GM18907 (cell line): ENCODE results near the gene TRAF5.
A peak's percentile ranks its signal among the peaks of the same experiment; 100 is the strongest.
"Not testable (repeated sequence)": the region's sequence is repeated elsewhere in the genome, so short reads cannot be mapped to it uniquely, and the experiment has no call there.

Source experiments
- ATAC-seq: cut with Tn5 transposase; IDR thresholded peaks from one replicate; pipeline ENCODE4 v1.9.1; 2021; ENCODE audit warnings: mild to moderate bottlenecking, moderate library complexity; ENCODE audit not compliant: unreplicated experiment

TRAF5 gene

DNA sequence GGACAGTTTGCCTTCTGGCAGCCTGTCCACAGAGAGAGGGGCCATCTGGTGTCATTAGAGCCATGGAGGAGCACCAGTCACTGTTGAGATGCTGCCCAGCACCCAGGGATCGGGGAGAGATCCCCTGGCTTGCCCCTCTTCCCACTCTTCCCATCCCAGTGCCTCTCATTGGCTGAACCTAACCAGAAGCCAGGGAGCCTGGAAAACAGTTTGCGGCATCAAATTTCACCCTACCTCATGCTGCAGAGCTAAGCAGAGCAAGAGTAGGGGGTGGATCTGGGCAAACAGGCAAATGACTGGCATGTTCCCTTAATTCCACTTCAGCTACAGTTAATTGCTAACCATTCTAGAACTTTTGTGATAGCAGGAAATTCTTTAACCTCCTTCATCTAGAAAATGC lies 19.1 kb downstream of the TRAF5 start:
- ATAC-seq = no peak

GRCh38 chr1:211347077-211347844 lies 20.6 kb downstream of the TRAF5 start:
- ATAC-seq = no peak

- ATAC-seq = no peak
Measured at GRCh38 chr1:211348547-211348946, 21.9 kb downstream of the TRAF5 start.

- no peak for ATAC-seq
Measured at GRCh38 chr1:211349741-211350140, 23.1 kb downstream of the TRAF5 start.

DNA sequence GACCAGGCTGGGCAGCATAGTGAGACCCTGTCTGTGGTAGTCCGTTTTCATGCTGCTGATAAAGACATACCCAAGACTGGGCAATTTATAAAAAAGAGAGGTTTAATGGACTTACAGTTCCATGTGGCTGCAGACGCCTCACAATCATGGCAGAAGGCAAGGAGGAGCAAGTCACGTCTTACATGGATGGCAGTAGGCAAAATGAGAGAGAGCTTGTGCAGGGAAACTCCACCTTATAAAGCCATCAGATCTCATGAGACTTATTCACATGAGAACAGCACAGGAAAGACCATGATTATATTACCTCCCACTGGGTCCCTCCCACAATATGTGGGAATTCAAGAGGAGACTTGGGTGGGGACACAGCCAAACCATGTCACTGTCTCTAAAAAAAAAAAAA lies 25.4 kb downstream of the TRAF5 start:
- not testable (repeated sequence) for ATAC-seq

GRCh38 chr1:211352465-211352864 lies 25.8 kb downstream of the TRAF5 start:
- ATAC-seq = no peak

DNA sequence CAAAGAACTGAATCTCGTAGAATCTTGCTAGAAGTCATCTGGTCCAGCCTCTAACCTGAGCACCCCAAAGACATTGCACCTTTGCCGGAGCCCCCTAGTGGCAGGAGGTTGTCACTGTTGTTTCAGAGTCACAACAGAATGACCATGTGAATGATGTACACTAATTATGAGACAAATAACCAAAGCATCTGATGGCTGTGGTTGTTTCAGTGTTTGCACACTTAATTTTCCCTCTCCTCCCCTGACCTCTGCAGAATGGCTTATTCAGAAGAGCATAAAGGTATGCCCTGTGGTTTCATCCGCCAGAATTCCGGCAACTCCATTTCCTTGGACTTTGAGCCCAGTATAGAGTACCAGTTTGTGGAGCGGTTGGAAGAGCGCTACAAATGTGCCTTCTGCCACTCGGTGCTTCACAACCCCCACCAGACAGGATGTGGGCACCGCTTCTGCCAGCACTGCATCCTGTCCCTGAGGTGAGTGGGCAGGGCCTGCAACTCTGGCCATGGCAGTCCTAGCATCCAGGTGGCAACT lies 26.4 kb downstream of the TRAF5 start:
- peak; percentile 77 for ATAC-seq

DNA sequence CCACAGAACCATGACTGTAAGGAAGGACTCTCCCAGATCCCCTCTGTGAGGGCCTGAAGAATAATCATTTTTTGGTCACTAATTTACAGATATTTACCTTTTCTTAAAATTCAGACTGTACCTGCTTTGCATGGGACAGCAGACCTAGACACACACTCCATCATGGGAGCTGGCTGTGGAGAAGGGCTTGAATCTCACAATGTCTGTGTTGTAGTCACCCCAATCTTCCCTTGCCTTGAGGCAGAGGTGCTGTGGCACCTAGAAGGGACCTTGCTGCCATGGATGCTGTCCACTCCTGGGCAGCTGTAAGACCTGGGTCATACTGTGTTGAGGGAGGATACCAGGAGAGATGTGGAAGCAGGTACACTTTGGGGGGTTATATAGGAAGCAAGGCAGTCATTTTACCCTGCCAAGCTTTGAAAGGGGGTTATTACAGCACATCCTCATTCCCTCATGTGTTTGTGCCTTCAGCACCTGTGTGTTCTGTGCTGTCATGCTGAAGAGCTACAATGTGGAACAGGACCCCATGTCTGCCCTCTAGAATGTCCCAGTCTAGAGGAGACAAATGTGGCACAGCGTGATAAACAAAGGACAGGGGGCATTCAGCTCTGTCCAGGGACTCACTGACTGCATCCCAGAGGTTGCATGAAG lies 27.1 kb downstream of the TRAF5 start:
- peak; percentile 2 for ATAC-seq

DNA sequence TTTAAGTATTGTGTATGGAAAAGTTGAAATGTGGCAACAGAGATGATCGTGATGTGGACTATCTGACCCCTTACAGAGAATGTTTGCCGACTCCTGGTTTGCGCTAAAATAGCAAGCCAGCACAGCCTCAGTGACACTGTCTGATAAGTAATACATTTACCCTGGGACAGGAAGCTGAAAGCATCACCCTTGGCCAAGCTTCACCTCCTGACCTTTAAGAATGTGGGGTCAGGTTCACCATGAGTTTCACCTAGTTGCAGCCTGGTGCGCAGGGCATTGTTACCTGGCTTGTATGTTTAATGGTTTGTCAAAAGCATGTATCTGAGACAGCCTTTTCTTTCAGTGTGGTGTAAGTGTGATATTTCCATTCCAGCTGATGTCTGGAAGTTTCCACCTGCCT lies 29.2 kb downstream of the TRAF5 start:
- no peak for ATAC-seq

GRCh38 chr1:211356723-211357407 lies 30.2 kb downstream of the TRAF5 start:
- ATAC-seq = no peak

- ATAC-seq = no peak
Measured at GRCh38 chr1:211358685-211359084, 32.1 kb downstream of the TRAF5 start.

GRCh38 chr1:211359876-211360275 lies 33.2 kb downstream of the TRAF5 start:
- no peak for ATAC-seq

- ATAC-seq = no peak
Measured at GRCh38 chr1:211361202-211361601, 34.6 kb downstream of the TRAF5 start.

DNA sequence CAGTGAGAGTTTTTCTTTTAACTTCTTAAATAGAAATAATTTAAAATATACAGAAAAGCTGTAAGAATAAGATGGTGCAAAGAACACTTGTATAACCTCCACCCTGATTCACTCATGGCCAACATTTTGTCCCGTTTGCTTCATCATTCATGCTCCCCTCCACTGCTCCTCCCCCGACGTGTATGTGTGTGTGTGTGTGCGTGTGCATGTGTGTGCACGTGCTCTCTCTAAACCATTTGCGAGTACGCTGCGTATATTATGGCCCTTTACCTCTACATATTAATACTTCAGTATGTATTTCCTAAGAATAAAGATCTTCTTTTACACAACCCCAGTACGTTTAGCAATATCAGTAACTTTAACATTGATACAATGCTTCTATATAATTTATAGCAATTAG lies 43.0 kb downstream of the TRAF5 start:
- ATAC-seq = no peak

DNA sequence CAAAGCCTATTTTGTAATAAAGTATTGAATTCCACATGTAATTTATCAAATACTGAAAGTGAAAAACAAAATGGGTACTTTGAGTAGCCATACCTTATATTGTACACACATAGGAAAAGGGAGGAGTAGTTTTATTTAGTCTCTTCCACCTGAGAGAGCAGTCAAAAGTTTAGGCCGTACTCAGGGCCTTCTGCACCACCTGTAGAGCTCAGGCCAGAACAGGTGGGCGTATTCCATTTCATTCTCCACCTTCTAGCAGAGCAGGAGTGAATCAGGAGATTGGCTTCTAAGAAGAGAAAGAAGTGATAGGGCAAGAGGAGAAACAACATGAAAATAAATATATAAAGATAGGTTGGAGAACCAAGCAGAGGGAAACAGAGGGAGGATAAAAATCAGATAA lies 44.0 kb downstream of the TRAF5 start:
- ATAC-seq = no peak

DNA sequence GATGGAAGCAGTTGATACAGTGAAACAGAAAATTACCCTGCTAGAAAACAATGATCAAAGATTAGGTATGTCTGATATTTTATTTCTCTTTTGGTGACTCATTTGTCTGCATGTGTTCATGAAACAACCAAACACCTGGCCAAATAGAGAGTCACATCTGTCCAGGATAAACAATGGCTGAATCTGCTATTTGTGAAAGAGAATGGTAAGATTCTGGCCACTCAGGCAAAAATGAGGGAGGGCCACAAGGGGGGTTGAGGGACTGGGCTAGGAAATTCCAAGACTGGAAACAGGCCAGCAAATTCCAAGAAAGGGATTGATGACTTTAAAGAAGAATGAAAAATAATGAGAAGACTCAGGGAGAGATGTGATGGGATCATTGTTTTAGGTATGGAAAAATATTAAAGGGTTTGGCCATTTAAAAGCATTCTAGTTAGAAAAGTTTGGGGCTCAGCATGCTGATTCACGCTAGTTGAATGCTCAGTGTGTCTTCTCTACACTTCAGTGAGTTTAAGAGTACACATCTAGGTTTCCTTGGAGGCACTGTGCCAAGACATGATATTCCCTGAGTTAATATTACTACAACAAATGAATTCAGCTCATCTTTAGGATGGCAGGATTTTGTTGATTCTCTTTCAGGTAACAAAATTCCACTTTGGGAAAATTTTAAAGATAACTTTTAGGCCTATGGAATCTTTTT lies 44.9 kb downstream of the TRAF5 start:
- ATAC-seq = no peak

GRCh38 chr1:211372463-211372862 lies 45.8 kb downstream of the TRAF5 start:
- no peak for ATAC-seq

DNA sequence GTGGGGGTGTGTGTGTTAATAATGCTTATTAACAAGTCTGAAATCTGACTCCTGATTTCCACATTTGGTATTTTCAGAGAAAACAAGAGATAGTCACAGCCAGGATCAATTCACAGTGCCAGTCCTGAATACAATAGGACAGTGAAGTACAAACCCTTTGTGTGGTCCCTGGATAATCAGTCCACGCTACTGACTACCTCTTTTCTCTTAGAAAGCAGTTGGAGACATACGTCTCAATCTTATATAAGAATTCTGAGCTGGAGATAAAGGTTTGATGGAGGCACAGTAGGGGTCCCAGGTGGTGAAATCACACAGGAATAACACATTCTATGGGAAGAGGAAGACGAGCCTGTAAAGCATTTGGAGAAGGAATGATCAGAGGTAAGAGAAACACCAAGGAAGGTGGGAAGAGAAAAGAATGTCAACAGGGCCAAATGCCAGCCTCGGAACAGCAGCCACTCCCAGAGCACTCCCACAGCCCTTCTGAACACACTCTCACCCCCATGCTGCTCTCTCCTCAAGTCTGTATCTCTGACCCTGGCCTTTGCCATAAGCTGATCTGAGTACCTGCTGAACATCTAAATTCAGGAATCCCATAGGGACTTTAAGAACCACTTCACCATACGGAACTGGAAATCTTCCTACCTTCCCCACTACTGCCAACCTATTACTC lies 48.6 kb downstream of the TRAF5 start:
- ATAC-seq = no peak

- no peak for ATAC-seq
Measured at GRCh38 chr1:211375949-211376348, 49.3 kb downstream of the TRAF5 start.

DNA sequence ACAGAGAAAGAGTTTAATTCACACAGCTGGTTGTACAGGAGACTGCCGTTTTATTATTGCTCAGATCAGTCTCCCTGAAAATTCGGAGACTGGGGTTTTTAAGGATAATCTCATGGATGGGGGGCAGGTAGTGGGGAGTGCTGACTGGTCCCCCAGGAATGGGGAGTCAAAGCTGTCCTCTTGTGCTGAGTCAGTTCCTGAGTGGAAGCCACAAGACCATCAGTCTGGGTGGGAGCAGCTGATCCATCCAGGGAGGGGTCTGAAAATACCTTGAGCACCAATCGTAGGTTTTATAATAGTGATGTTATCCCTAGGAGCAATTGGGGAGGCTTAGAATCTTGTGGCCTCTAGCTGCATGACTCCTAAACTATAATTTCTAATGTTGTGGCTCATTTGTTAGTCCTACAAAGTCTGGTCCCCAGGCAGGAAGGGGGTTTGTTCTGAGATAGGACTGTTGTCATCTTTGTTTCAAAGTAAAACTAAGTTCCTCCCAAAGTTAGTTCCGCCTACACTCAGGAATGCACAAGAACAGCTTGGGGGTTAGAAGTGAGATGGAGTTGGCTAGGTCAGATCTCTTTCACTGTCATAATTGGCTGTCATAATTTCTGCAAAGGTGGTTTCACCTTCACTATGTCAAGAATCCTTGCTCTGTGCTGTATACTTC lies 50.3 kb downstream of the TRAF5 start:
- no peak for ATAC-seq
